ENCODE data around the gene WBP2. TPM values are rescaled to one million over a fixed set of nuclear protein-coding genes. Genes with fewer than 3 reads are reported as not detected.

WBP2 gene
- total RNA-seq, 2 experiments from 2014 or later, result 98.5 to 114 TPM

GRCh38 chr17:75821552-75821951 lies 33.6 kb downstream of the WBP2 start:
- Histone ChIP-seq H3K9me3 (ENCODE audit: control insufficient read depth in 1 of 2, insufficient read depth in 1 of 2, low read length in 2 of 2) (no peaks in the 10 kb centered on the region), H3K4me3 (ENCODE audit: low read length) (no peak overlapping the region), H3K27ac (ENCODE audit: low read depth in 1 of 2, low read length in 2 of 2) (peak overlapping the region in 1 of 2 donors; percentile 37), H3K36me3 (ENCODE audit: insufficient read depth, low read length) (peaks cover 72% of the 10 kb centered on the region), H3K27me3 (ENCODE audit: control insufficient read depth in 1 of 2, insufficient read depth in 2 of 2, low read length in 2 of 2) (no peaks in the 10 kb centered on the region), H3K4me1 (ENCODE audit: insufficient read depth, low read length) (peaks cover 24% of the 10 kb centered on the region)
- DNase-seq (no peak), ATAC-seq (ENCODE audit: poor library complexity) (no peak)
- no peaks in the 10 kb centered on the region for H3K9me3 Mint-ChIP-seq
- intact Hi-C loops (cut with DNase I, micrococcal nuclease), result no loop called here
- CTCF ChIA-PET, result interaction anchor here (1.8 kb wide), 1 partner anchor 38 kb away, joined by 4 read pairs; no protein-coding TSS in a partner anchor
- POLR2A ChIA-PET, result interaction anchor here (0.6 to 4.2 kb wide), 8 partner anchors 9 to 57 kb away, joined by 3 to 25 read pairs (median 6); partner anchors contain the start of genes GALK1, UNK and WBP2
- peaks cover 17% of the 10 kb centered on the region for H3K4me1 Mint-ChIP-seq (ENCODE audit: low read depth)
- H3K4me3 Mint-ChIP-seq, result no peak overlapping the region
- no peaks in the 10 kb centered on the region for H3K27me3 Mint-ChIP-seq
- H3K36me3 Mint-ChIP-seq (ENCODE audit: low read depth), result peaks cover 52% of the 10 kb centered on the region
- TF ChIP-seq CTCF (IDR thresholded peaks at IDR 0.05), result no peak
- H3K27ac Mint-ChIP-seq, result peak overlapping the region; percentile 84

GRCh38 chr17:75820094-75821080 lies 34.7 kb downstream of the WBP2 start:
- Histone ChIP-seq H3K4me1 (ENCODE audit: insufficient read depth, low read length) (peaks cover 23% of the 10 kb centered on the region), H3K9me3 (ENCODE audit: control insufficient read depth in 1 of 2, insufficient read depth in 1 of 2, low read length in 2 of 2) (no peaks in the 10 kb centered on the region), H3K27ac (ENCODE audit: low read depth in 1 of 2, low read length in 2 of 2) (no peak overlapping the region), H3K36me3 (ENCODE audit: insufficient read depth, low read length) (peaks cover 75% of the 10 kb centered on the region), H3K4me3 (ENCODE audit: low read length) (no peak overlapping the region), H3K27me3 (ENCODE audit: control insufficient read depth in 1 of 2, insufficient read depth in 2 of 2, low read length in 2 of 2) (no peaks in the 10 kb centered on the region)
- peaks cover 17% of the 10 kb centered on the region for H3K4me1 Mint-ChIP-seq (ENCODE audit: low read depth)
- H3K36me3 Mint-ChIP-seq (ENCODE audit: low read depth), result peaks cover 61% of the 10 kb centered on the region
- CTCF ChIA-PET, result interaction anchor here (0.6 kb wide), 1 partner anchor 41 kb away, joined by 3 read pairs; no protein-coding TSS in a partner anchor
- H3K4me3 Mint-ChIP-seq, result no peak overlapping the region
- DNase-seq (no peak), ATAC-seq (ENCODE audit: poor library complexity) (no peak)
- no peaks in the 10 kb centered on the region for H3K27me3 Mint-ChIP-seq
- intact Hi-C loops (cut with DNase I, micrococcal nuclease), result no loop called here
- POLR2A ChIA-PET, result interaction anchor here (1.0 to 4.0 kb wide), 3 partner anchors 36 to 40 kb away, joined by 4 to 25 read pairs (median 7); partner anchors contain the start of gene UNK
- TF ChIP-seq CTCF (IDR thresholded peaks at IDR 0.05), result no peak
- no peak overlapping the region for H3K27ac Mint-ChIP-seq
- H3K9me3 Mint-ChIP-seq, result no peaks in the 10 kb centered on the region

- H3K36me3 ChIP-seq (ENCODE audit: insufficient read depth, low read length), result peaks cover 77% of the 10 kb centered on the region
- H3K27me3 ChIP-seq (ENCODE audit: control insufficient read depth in 1 of 2, insufficient read depth in 2 of 2, low read length in 2 of 2), result no peaks in the 10 kb centered on the region
- Mint-ChIP-seq H3K9me3 (no peaks in the 10 kb centered on the region), H3K27ac (no peak overlapping the region), H3K36me3 (ENCODE audit: low read depth) (peaks cover 68% of the 10 kb centered on the region), H3K4me1 (ENCODE audit: low read depth) (peaks cover 17% of the 10 kb centered on the region), H3K4me3 (no peak overlapping the region), H3K27me3 (no peaks in the 10 kb centered on the region)
- H3K4me3 ChIP-seq (ENCODE audit: low read length), result no peak overlapping the region
- TF ChIP-seq CTCF (IDR thresholded peaks at IDR 0.05), result no peak
- intact Hi-C loops (cut with DNase I, micrococcal nuclease), result no loop called here
- POLR2A ChIA-PET, result interaction anchor here (1.0 kb wide), 1 partner anchor 40 kb away, joined by 4 read pairs; no protein-coding TSS in a partner anchor
- CTCF ChIA-PET, result no interaction called here
- ATAC-seq (ENCODE audit: poor library complexity), result no peak
- no peak overlapping the region for H3K27ac ChIP-seq (ENCODE audit: low read depth in 1 of 2, low read length in 2 of 2)
- peak in 1 of 14 experiments; percentile 21 for DNase-seq
- no peaks in the 10 kb centered on the region for H3K9me3 ChIP-seq (ENCODE audit: control insufficient read depth in 1 of 2, insufficient read depth in 1 of 2, low read length in 2 of 2)
- peaks cover 23% of the 10 kb centered on the region for H3K4me1 ChIP-seq (ENCODE audit: insufficient read depth, low read length)
Measured at GRCh38 chr17:75819678-75820077, 35.5 kb downstream of the WBP2 start.

Measured in CD4-positive, alpha-beta T cell (primary cell).